Kidney (tissue), 14 donors: ENCODE data around the gene SSBP4. TPM values are rescaled to one million over a fixed set of nuclear protein-coding genes. Genes with fewer than 3 reads are reported as not detected.

Experiments used
- DNase-seq, 5 donors: peaks; one replicate each; pipeline ENCODE4 v3.0.0-alpha.2; 2013 to 2020
- FAIRE-seq: peaks from 2 replicates; lab custom pipeline; 2012; peaks lifted over from hg19 to GRCh38; lab: Jason Lieb, UNC
- H3K27ac ChIP-seq, 2 donors: one replicate each; pipeline ENCODE4 v1.7.0; 2013; ENCODE audit warnings: low read depth in 2 of 2, low read length in 2 of 2, inconsistent platforms in 1 of 2
- H3K27me3 ChIP-seq: one replicate; pipeline ENCODE4 v1.7.1; 2013; ENCODE audit warnings: low read length, inconsistent platforms; ENCODE audit not compliant: control insufficient read depth, insufficient read depth
- H3K36me3 ChIP-seq, 3 donors: one replicate each; pipeline versions ENCODE4 v1.7.0 to v1.7.1; 2013; ENCODE audit warnings: low read length in 3 of 3, control low read depth in 1 of 3, inconsistent platforms in 1 of 3; ENCODE audit not compliant: insufficient read depth in 3 of 3, control insufficient read depth in 2 of 3
- H3K4me1 ChIP-seq, 3 donors: one replicate each; pipeline versions ENCODE4 v1.7.0 to v1.7.1; 2013; ENCODE audit warnings: low read length in 3 of 3, inconsistent platforms in 1 of 3, low read depth in 1 of 3; ENCODE audit not compliant: control insufficient read depth in 2 of 3, insufficient read depth in 2 of 3
- H3K4me3 ChIP-seq, 3 donors: one replicate each; pipeline versions ENCODE4 v1.7.0 to v1.8.1; 2013; ENCODE audit warnings: low read length in 3 of 3, control low read depth in 1 of 3, inconsistent platforms in 1 of 3
- H3K9ac ChIP-seq, 3 donors: one replicate each; pipeline versions ENCODE4 v1.7.0 to v1.7.1; 2013; ENCODE audit warnings: low read length in 3 of 3, control low read depth in 1 of 3, inconsistent platforms in 1 of 3
- H3K9me3 ChIP-seq, 3 donors: one replicate each; pipeline versions ENCODE4 v1.7.0 to v1.7.1; 2013; ENCODE audit warnings: low read length in 3 of 3, control low read depth in 1 of 3, inconsistent platforms in 1 of 3; ENCODE audit not compliant: control insufficient read depth in 2 of 3, insufficient read depth in 1 of 3
- intact Hi-C: fragments of 100-400 bp; cut with DNase I; formaldehyde crosslinking; loops from one replicate; pipeline ENCODE4 v1.11.1; 2022
- polyA plus RNA-seq: library from polyadenylated mRNA; stranded (reverse); fragments of 350-450 nt; fragmentation: Illumina TruSeq; extraction: RNeasy Lipid Tissue Mini Kit (QIAGEN cat#74804); gene quantifications from one replicate; pipeline ENCODE4 v1.2.3, GENCODE V29; 2014; ENCODE audit warnings: low read depth, low replicate concordance; ENCODE audit not compliant: insufficient read depth
- total RNA-seq: library from RNA; stranded (reverse); fragmentation: NEBNext Ultra II Directional; extraction: Animal tissue kit (Norgen Biotek cat#: 25700); gene quantifications from one replicate; pipeline ENCODE4 v1.2.1, GENCODE V29; 2021
- TF ChIP-seq, protein P1 (sequence below): IDR thresholded peaks from 3 replicates; pipeline ENCODE4 v1.5.1; 2012; ENCODE audit warnings: mild to moderate bottlenecking, moderate library complexity, borderline replicate concordance; ENCODE audit not compliant: insufficient read depth; ENCODE audit errors: extremely low read depth
- donor health status: control.
- donor health status: control.
- donor health status: control.
- donor health status: control.
- donor health status: control.
- donor health status: DM: yes; HTN: yes; CAD: no.
- donor health status: Normal renal cell carcinoma (clear cell type).

SSBP4 gene
- total and polyA plus RNA-seq, 2 donors from 2014 or later, result 64.9 to 74.9 TPM

DNA sequence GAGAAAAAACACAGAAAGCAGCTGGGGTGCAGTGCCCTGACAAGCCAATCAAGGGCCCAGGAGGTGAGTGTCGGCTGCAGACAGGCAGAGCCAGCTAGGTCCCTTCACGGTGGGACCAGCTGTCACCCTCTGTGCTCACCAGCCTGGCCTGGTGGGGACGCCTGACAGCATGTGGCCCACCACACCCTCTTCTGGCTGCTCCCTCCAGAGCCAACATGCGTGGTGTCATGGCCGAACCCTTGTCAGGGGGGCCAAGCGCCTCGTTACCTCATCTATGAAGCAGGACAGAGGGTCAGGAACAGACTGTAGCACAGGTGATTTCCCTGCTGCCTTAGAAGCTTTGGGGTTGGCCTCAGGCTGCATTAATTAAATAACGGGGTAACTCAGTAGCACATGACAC is 58.8 kb downstream of the SSBP4 start:
- intact Hi-C loops, result no loop called here
- peak overlapping the region; percentile 90 to 95 for H3K27ac ChIP-seq
- FAIRE-seq (no peak), DNase-seq (no peak)
- H3K4me3 ChIP-seq, result no peak overlapping the region
- no peaks in the 10 kb centered on the region for H3K27me3 ChIP-seq
- no peak overlapping the region for H3K9ac ChIP-seq
- H3K4me1 ChIP-seq, result peaks cover 0 to 47% (median 26%) of the 10 kb centered on the region in 3 donors
- TF ChIP-seq, protein P1, sequence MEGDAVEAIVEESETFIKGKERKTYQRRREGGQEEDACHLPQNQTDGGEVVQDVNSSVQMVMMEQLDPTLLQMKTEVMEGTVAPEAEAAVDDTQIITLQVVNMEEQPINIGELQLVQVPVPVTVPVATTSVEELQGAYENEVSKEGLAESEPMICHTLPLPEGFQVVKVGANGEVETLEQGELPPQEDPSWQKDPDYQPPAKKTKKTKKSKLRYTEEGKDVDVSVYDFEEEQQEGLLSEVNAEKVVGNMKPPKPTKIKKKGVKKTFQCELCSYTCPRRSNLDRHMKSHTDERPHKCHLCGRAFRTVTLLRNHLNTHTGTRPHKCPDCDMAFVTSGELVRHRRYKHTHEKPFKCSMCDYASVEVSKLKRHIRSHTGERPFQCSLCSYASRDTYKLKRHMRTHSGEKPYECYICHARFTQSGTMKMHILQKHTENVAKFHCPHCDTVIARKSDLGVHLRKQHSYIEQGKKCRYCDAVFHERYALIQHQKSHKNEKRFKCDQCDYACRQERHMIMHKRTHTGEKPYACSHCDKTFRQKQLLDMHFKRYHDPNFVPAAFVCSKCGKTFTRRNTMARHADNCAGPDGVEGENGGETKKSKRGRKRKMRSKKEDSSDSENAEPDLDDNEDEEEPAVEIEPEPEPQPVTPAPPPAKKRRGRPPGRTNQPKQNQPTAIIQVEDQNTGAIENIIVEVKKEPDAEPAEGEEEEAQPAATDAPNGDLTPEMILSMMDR, result no peak
- H3K9me3 ChIP-seq, result no peaks in the 10 kb centered on the region
- no peaks in the 10 kb centered on the region for H3K36me3 ChIP-seq

GRCh38 chr19:18478545-18479311 is 59.5 kb downstream of the SSBP4 start:
- DNase-seq, result peak in 3 of 5 donors; percentile 36 to 93 (median 36)
- Histone ChIP-seq H3K36me3 (no peaks in the 10 kb centered on the region), H3K4me3 (no peak overlapping the region), H3K27ac (peak overlapping the region; percentile 90 to 95), H3K27me3 (no peaks in the 10 kb centered on the region), H3K4me1 (peaks cover 0 to 54% (median 30%) of the 10 kb centered on the region in 3 donors), H3K9me3 (no peaks in the 10 kb centered on the region), H3K9ac (peak overlapping the region in 1 of 3 donors; percentile 10)
- no peak for FAIRE-seq
- intact Hi-C loops, result no loop called here
- TF ChIP-seq, protein P1, result no peak

GRCh38 chr19:18480006-18480691 is 61.0 kb downstream of the SSBP4 start:
- Histone ChIP-seq H3K9me3 (no peaks in the 10 kb centered on the region), H3K4me1 (peaks cover 0 to 60% (median 41%) of the 10 kb centered on the region in 3 donors), H3K27ac (peak overlapping the region; percentile 88 to 95), H3K36me3 (no peaks in the 10 kb centered on the region), H3K27me3 (no peaks in the 10 kb centered on the region), H3K9ac (peak overlapping the region in 2 of 3 donors; percentile 8 to 51), H3K4me3 (peak overlapping the region in 1 of 3 donors; percentile 21)
- FAIRE-seq, result no peak
- TF ChIP-seq, protein P1, result no peak
- intact Hi-C loops, result no loop called here
- DNase-seq, result peak in 2 of 5 donors; percentile 50 to 93
